ENCODE measurements around the gene NEK7.

NEK7 gene

GRCh38 chr1:198263186-198263585 is 106.4 kb downstream of the NEK7 start:
- DNase-seq: no peak

- no peak for DNase-seq
Measured at GRCh38 chr1:198264282-198264681, 107.5 kb downstream of the NEK7 start.

DNA sequence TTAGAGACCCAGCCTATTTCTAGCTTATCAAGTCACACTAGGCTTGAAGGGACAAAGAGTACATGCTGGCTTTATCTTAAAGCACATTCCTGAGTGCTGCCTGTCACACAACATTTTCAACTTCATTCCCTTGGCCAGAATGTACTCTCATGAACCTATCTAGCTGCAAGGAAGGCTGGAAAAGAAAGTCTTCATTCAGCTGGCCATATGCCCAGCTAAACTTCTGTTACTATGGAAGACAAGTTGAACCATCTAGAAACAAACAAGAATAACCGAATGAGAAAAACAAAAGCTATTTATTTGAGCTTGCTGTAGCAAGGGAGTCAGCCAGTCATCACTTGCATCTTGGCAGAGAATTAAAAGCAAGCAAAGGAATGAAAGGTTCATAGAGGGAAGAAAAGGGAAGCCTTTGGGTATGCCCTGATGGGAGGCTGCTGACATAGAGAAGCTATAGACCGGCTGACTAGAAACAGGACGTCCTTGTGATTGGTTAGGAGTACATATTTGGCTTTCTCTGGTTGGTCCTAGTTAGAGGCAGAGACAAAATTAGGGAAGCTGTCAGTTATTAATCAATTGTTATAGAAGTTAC is 108.4 kb downstream of the NEK7 start:
- DNase-seq: peak; percentile 71

GRCh38 chr1:198267056-198267455 is 110.3 kb downstream of the NEK7 start:
- no peak for DNase-seq

GRCh38 chr1:198267921-198268320 is 111.1 kb downstream of the NEK7 start:
- peak; percentile 90 for DNase-seq

DNA sequence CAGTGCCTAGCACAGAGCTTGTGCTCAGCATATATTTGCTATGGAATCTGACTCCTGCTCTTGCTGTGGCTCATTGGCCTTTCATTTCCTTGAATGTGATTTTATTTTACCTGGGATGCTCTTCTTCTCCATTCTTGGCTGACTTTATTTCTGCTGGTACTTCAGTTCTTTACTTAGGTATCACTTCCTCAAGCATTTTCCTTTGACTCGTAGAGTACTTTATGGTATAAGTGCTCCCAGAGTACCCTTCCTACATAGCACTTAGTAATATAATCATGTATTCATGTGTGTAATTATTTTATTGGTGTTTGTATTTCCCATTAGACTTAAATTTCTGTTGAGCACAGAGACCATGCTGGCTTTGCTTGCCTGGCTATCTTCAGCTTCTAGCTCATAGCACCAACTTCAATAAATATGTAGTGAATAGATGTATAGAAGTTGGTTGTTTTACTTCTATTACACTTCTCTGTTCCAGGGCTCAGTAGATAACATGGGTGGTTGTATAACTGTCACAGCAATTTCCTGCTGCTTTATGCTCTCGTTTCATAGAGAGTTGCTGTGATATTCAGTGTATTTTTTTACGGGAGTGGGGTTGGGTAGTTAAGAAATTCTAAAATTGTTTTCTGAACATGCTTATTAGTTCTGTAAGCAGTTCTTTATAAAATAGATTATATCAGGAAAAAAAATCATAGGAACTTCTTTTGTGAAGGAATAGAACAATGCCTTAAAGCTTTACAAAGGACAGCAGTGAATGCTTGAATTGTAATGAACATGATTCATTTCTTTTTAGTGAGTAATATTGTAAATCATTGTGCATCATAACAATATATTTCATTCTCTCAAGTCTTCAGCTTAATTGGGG is 112.2 kb downstream of the NEK7 start:
- DNase-seq: no peak

DNA sequence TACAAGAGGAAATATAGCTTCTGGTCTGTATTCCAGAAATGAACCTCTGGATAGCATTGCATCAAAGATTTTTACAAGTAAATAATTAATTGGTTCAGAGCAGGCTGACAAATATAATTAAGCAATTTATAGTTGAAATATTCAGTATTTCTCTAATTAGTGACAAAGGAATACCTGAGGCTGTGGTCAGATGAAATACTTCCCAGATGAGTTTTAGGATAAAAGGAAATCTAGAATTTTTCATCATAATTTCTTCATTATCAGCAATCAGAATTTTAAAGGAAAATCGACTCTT is 112.8 kb downstream of the NEK7 start:
- DNase-seq: no peak

GRCh38 chr1:198270273-198270828 is 113.6 kb downstream of the NEK7 start:
- peak; percentile 45 for DNase-seq

DNA sequence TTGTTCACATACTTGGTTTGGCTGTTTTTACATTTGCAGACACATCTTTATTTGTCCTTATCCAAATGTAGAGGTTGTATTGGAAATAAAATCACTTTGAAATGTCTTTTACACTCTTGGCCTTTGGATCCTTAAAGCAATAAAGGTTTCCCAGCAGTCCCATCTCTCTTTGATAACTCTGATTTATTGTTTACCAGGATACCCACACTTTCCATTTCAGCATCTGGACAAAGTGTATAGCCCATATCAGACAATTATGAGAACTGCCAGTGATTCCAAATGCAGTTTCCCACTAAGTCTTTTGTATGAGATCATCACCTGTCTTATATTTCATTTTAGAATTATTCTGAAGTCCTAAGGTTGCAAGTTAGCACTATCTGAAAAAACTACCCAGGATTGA is 114.7 kb downstream of the NEK7 start:
- DNase-seq: no peak

DNA sequence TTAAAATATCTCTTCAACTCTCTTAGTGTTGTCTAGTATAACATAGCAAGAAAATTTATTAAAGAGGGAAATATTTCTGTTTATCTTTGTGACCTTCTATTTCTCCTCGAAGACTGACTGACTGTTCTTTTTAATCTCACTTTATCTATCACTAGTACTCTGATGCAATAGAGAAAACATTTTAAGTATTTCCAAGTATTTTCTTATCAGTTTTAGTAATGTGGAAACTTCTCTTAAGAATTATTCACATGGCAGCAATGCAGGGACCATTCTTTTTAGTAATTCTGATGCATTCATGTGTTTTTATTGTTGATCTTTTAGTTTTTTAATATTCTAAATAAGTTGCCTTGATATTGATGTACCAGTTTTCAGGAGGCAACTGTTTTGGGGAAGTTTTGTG is 115.7 kb downstream of the NEK7 start:
- peak; percentile 66 for DNase-seq

- DNase-seq: no peak
Measured at GRCh38 chr1:198273748-198274295, 117.0 kb downstream of the NEK7 start.

DNA sequence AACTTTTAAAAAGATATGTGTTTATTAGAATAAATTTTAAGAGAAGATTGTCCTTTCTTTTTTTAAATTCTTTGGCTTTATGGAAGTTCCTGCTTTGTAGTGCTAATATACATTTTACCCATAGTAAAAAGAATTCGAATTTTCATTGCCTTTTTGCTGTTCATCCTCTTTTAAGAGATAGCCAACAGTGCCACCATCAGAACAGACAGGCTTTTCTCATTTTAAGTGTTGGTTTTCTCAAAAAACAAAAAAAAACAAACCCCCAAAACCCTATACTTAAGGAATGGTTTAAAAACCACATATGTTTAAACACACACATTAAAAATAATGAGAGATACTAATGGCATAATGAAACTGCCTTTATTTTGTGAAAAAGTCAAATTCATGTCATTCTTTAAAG is 118.8 kb downstream of the NEK7 start:
- DNase-seq: no peak

GRCh38 chr1:198276241-198276640 is 119.4 kb downstream of the NEK7 start:
- DNase-seq: no peak

- DNase-seq: no peak
Measured at GRCh38 chr1:198278943-198279342, 122.1 kb downstream of the NEK7 start.

DNA sequence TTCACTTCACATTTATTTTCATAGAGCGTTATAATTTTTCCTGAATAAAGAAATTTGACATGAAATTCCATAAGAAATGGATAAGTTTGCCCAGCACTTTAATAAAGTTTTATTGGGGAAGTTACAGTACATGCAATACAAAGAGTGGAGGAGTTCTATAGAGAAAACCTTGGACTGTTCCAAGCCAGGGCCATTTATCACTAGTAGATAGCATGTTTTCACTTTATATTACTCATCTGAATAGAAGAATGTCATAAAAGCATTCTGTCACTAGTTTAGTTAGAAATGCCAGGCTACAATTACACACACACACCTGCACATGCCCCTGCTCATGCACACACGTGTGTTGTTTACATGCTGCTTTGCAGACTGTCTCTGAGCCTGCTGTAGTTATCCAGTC is 123.3 kb downstream of the NEK7 start:
- no peak for DNase-seq

- DNase-seq: no peak
Measured at GRCh38 chr1:198281911-198282310, 125.1 kb downstream of the NEK7 start.

- DNase-seq: no peak
Measured at GRCh38 chr1:198283222-198283621, 126.4 kb downstream of the NEK7 start.

DNA sequence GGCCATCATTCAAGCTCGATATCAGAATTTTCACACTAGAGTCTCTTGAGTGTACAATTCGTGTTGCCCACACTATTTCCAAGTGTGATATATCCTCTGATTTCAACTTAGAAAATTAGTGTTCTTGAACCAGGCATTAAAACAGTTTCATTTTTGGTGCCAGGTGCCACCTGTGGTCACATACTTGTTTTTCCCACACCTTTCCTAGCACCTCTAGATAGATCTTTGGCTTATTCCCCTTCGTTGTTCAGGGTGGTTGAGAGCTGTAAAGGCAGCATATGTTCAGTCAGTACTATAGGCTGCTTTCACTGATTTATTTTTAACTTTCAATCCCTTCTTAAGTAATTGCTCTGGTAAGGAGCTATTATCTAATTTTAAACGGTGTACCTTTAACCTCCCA is 131.1 kb downstream of the NEK7 start:
- DNase-seq: no peak

DNA sequence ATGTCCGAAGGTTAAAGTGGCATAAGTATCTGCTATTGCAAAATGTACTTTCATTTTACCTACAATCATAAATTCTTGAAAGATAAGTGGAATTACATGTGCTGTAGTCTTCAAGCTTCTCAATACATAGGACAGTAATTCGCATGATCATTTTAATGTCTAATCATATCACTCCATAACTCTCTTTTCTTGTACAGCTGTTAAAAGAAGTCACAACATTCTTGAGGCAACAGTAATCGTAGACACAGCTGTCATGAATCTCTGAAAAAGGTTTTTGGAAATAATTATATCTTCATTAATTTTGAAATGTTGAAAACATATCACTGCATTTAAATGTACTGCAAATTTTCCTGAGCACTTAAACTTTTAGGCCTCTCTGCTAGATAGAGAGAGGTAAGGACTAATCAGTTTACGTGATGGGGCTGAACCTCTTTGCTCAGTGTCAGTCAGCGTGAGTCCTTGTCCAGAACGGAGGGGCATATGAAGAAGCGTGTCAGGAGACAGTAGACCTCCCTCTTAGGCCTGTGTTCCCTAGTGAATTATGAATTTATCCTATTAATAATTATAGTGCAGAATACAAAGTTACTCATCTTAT is 133.4 kb downstream of the NEK7 start:
- no peak for DNase-seq

DNA sequence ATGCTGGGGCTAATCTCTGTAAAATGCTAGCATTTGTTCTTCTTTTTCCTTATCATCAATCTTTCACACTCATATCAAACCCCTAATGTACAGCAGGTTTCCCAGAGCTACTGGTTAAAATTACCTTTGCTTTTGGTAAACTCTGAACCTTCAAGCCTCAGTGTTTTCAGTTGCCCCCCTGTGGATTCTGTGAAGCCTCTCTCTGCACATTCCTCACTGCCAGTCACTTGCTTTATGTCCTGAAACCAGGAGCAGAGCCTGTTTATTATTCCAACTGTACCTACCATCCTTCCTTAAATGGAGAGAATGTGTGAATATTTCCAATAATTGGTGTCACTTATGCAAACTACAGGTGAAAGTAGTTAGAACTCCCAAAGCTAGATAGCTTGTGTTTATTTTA is 134.2 kb downstream of the NEK7 start:
- DNase-seq: no peak

DNA sequence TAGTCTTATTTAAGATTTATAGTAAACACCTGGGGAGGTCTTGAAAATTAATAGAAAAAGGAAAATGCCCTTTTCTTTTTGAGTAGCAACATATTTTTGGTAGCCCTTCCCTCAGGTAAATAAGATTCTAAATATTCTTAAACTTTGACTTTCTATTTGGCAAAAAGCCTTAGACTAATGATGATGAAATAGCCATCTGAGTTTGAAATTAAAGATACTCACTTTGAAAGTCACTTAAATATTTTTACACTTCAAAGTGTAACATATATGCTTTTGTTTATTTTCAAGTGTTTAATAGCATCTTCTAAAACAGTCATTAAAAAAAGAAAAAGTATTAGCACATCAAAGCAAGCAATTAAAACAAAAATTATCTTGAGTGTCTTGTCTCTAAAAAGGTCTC is 135.1 kb downstream of the NEK7 start:
- no peak for DNase-seq

GRCh38 chr1:198295225-198295624 is 138.4 kb downstream of the NEK7 start:
- DNase-seq: no peak

GRCh38 chr1:198295971-198296370 is 139.2 kb downstream of the NEK7 start:
- no peak for DNase-seq

GRCh38 chr1:198297281-198297680 is 140.5 kb downstream of the NEK7 start:
- DNase-seq: no peak
